Gastrocnemius medialis (tissue), 4 donors: Measurements from ENCODE around the gene CCDC47. TPM values are rescaled to one million over a fixed set of nuclear protein-coding genes. Genes with fewer than 3 reads are reported as not detected.
"Not testable (repeated sequence)": the region's sequence is repeated elsewhere in the genome, so short reads cannot be mapped to it uniquely, and the experiment has no call there.

Source experiments
- ATAC-seq, 2 donors: fragments of 150-250 bp; one replicate each; pipeline ENCODE4 v1.9.1; 2016
- DNase-seq, 2 donors: peaks; one replicate each; pipeline ENCODE4 v3.0.0-alpha.2; 2019
- H3K27ac ChIP-seq, 4 donors: fragments of 200-600 bp; sonication (generic); 1 replicate in 1 of 4; 2 replicates in 3 of 4; pipeline ENCODE4 v1.5.1; 2016 to 2018; ENCODE audit warnings: mild to moderate bottlenecking in 2 of 4, moderate library complexity in 1 of 4
- H3K27me3 ChIP-seq, 3 donors: fragments of 200-600 bp; sonication (generic) in 2 of 3; 1 replicate in 1 of 3; 2 replicates in 2 of 3; pipeline versions ENCODE4 v1.5.1 to v1.6.0; 2016 to 2019; ENCODE audit warnings: mild to moderate bottlenecking in 1 of 3, moderate library complexity in 1 of 3
- H3K36me3 ChIP-seq, 2 donors: fragments of 200-600 bp; sonication (generic) in 1 of 2; one replicate each; pipeline ENCODE4 v1.5.1; 2017 to 2018
- H3K4me1 ChIP-seq, 2 donors: fragments of 200-600 bp; sonication (generic) in 1 of 2; one replicate each; pipeline ENCODE4 v1.5.1; 2016 to 2017; ENCODE audit warnings: mild to moderate bottlenecking in 2 of 2
- H3K4me3 ChIP-seq, 4 donors: fragments of 200-600 bp; sonication (generic) in 3 of 4; 1 replicate in 1 of 4; 2 replicates in 3 of 4; pipeline ENCODE4 v1.5.1; 2016 to 2019; ENCODE audit warnings: mild to moderate bottlenecking in 2 of 4
- H3K9me3 ChIP-seq, 3 donors: fragments of 200-600 bp; sonication (generic) in 2 of 3; 1 replicate in 1 of 3; 2 replicates in 2 of 3; pipeline ENCODE4 v1.5.1; 2016 to 2019
- CTCF ChIP-seq, 5 experiments: fragments of 450-650 bp in 3 of 5; fragments of 200-600 bp in 2 of 5; sonication (generic) in 2 of 5; IDR thresholded peaks in 4 of 5; conservative IDR thresholded peaks in 1 of 5; 1 replicate in 4 of 5; 2 replicates in 1 of 5; pipeline ENCODE4 v1.5.1; 2016 to 2019; ENCODE audit warnings: antibody characterized with exemption in 5 of 5, mild to moderate bottlenecking in 3 of 5, moderate library complexity in 3 of 5
- POLR2A ChIP-seq, 2 donors: fragments of 450-650 bp; IDR thresholded peaks; one replicate each; pipeline ENCODE4 v1.6.1; 2017; ENCODE audit warnings: antibody characterized with exemption in 2 of 2, mild to moderate bottlenecking in 2 of 2, moderate library complexity in 2 of 2
- in situ Hi-C, 4 donors: fragments of 200-750 bp; cut with MboI; loops; one replicate each; pipeline versions ENCODE4 v1.15.0 to v1.8.0; 2017; ENCODE audit warnings: low sequenced_read_pairs in 4 of 4
- intact Hi-C: fragments of 100-400 bp; cut with DNase I; formaldehyde crosslinking; loops from one replicate; pipeline ENCODE4 v1.15.1; 2023; ENCODE audit warnings: low total_unique reads
- total RNA-seq, 4 donors: library from RNA; depleted of rRNA; stranded (reverse); fragments of >200 nt; gene quantifications; one replicate each; pipeline versions ENCODE4 v1.1.0 to v1.2.3, GENCODE V29; 2016

CCDC47 gene
- total RNA-seq, 4 donors from 2014 or later, result 81.0 to 110 (median 86.8) TPM

- Histone ChIP-seq H3K4me1 (peaks cover 14 to 17% of the 10 kb centered on the region in 2 donors), H3K27me3 (no peaks in the 10 kb centered on the region), H3K9me3 (no peaks in the 10 kb centered on the region), H3K4me3 (peak overlapping the region; percentile 77 to 85 (median 82)), H3K36me3 (peaks cover 0 to 12% of the 10 kb centered on the region in 2 donors), H3K27ac (peak overlapping the region; percentile 86 to 92 (median 90))
- intact Hi-C loops (loop anchor here (1.0 to 10.0 kb wide), 4 partner anchors 33 to 190 kb away; partner anchors contain the start of genes CCDC47, DCAF7, MAP3K3 and SMARCD2), in situ Hi-C loops (no loop called here)
- DNase-seq (no peak), ATAC-seq (no peak)
- TF ChIP-seq POLR2A (IDR thresholded peaks at IDR 0.05) (no peak), CTCF (IDR thresholded peaks at IDR 0.05 in 4 of 5, conservative IDR thresholded peaks at IDR 0.05 in 1 of 5) (no peak)
These were observed 32.8 kb downstream of the CCDC47 start for GRCh38 chr17:63740464-63741142.

DNA sequence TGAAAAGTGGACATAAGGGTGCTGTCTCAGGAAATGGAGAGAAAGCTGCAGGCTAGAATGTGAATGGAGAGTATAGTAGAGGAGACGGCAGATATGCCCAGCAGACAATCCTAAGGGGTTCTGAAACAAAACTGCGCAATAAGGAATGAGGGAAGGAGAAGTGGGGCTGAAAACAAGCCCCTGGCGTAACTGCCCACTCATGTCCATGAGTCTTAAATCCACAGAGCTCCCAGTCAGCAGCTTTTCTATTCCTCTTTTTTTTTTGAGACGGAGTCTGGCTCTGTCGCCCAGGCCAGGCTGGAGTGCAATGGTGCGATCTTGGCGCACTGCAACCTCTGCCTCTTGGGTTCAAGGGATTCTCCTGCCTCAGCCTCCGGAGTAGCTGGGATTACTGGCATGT, 37.7 kb downstream of the CCDC47 start:
- no peak for ATAC-seq
- Histone ChIP-seq H3K4me3 (no peak overlapping the region), H3K4me1 (peaks cover 6 to 10% of the 10 kb centered on the region in 2 donors)

GRCh38 chr17:63722403-63722802, 51.0 kb downstream of the CCDC47 start:
- Histone ChIP-seq H3K4me1 (no peaks in the 10 kb centered on the region), H3K27me3 (no peaks in the 10 kb centered on the region), H3K27ac (no peak overlapping the region), H3K9me3 (no peaks in the 10 kb centered on the region), H3K36me3 (peaks cover 0 to 29% of the 10 kb centered on the region in 2 donors), H3K4me3 (no peak overlapping the region)
- no peak for ATAC-seq
- TF ChIP-seq CTCF (IDR thresholded peaks at IDR 0.05 in 4 of 5, conservative IDR thresholded peaks at IDR 0.05 in 1 of 5) (no peak), POLR2A (IDR thresholded peaks at IDR 0.05) (no peak)
- no peak for DNase-seq
- in situ Hi-C loops (loop anchor here in 1 of 4 donors (25.0 kb wide), 1 partner anchor 285 kb away; the partner anchor contains the start of gene CYB561), intact Hi-C loops (no loop called here)

More for the DNA sequence above, 37.7 kb downstream of the CCDC47 start:
- in situ Hi-C loops, result loop anchor here in 1 of 4 donors (5.0 kb wide), 1 partner anchor 52 kb away; no protein-coding TSS in a partner anchor
- no peaks in the 10 kb centered on the region for H3K9me3 ChIP-seq
- no peaks in the 10 kb centered on the region for H3K27me3 ChIP-seq
- H3K27ac ChIP-seq, result no peak overlapping the region
- no peak for TF ChIP-seq CTCF (IDR thresholded peaks at IDR 0.05 in 4 of 5, conservative IDR thresholded peaks at IDR 0.05 in 1 of 5)
- TF ChIP-seq POLR2A (IDR thresholded peaks at IDR 0.05), result no peak
- H3K36me3 ChIP-seq, result no peaks in the 10 kb centered on the region
- intact Hi-C loops, result no loop called here
- no peak for DNase-seq

DNA sequence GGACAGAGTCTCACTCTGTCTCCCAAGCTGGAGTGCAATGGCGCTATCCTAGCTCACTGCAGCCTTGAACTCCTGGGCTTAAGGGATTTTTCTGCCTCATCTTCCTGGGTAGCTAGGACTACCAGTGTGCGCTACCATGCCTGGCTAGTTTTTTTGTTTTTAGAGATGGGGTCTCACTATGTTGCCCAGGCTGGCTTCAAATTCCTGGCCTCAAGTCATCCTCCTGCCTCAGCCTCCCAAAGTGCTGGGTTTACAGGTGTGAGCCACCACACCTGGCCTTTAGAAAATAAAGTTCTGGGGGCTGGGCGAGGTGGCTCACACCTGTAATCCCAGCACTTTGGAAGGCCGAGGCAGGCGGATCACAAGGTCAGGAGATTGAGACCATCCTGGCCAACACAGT, 53.2 kb downstream of the CCDC47 start:
- H3K4me1 ChIP-seq, DNase-seq, H3K27me3 ChIP-seq, intact Hi-C loops, H3K4me3 ChIP-seq, H3K27ac ChIP-seq, ATAC-seq, H3K9me3 ChIP-seq: not testable (repeated sequence)
- H3K36me3 ChIP-seq, result peaks cover 0 to 12% of the 10 kb centered on the region in 2 donors
- in situ Hi-C loops, result loop anchor here in 1 of 4 donors (25.0 kb wide), 1 partner anchor 283 kb away; the partner anchor contains the start of gene CYB561

DNA sequence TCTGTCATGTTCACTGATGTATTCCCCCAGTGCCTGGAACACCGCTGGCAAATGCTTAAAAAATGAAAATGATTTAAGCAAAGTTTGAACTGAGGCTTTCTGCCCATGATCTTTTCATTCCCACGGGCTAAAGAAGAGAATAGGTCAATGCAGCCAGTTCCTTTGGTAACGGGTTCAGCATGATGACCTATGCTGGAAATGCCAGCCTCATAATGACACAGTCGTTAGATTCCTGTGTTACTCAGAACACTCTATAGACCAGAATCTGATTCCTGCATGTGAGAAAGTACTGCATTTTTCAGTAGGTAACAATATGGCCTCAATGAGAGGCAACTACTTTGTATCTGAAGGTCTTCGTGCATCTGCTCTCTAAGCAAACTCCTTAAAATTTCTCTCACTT, 54.4 kb downstream of the CCDC47 start:
- in situ Hi-C loops, result loop anchor here in 1 of 4 donors (25.0 kb wide), 1 partner anchor 282 kb away; the partner anchor contains the start of gene CYB561
- Histone ChIP-seq H3K27ac (no peak overlapping the region), H3K36me3 (no peaks in the 10 kb centered on the region), H3K4me3 (no peak overlapping the region), H3K9me3 (no peaks in the 10 kb centered on the region), H3K27me3 (no peaks in the 10 kb centered on the region), H3K4me1 (peaks cover 6 to 8% of the 10 kb centered on the region in 2 donors)
- no peak for TF ChIP-seq POLR2A (IDR thresholded peaks at IDR 0.05)
- no peak for TF ChIP-seq CTCF (IDR thresholded peaks at IDR 0.05 in 4 of 5, conservative IDR thresholded peaks at IDR 0.05 in 1 of 5)
- intact Hi-C loops, result no loop called here
- DNase-seq, result no peak
- no peak for ATAC-seq
